Tibial nerve (tissue), 4 donors: ENCODE results near the gene CFAP251.

Experiments used
- EP300 ChIP-seq, 2 donors: sonication (generic); formaldehyde crosslinking; IDR thresholded peaks; one replicate each; pipeline ENCODE4 v1.6.1; 2017; ENCODE audit warnings: antibody characterized with exemption in 2 of 2, mild to moderate bottlenecking in 1 of 2
- TF ChIP-seq, protein P1 (sequence below), 5 experiments: fragments of 200-600 bp in 3 of 5; fragments of 450-650 bp in 2 of 5; sonication (generic) in 3 of 5; IDR thresholded peaks; one replicate each; pipeline ENCODE4 v1.5.1; 2016 to 2019; ENCODE audit warnings: antibody characterized with exemption in 5 of 5, mild to moderate bottlenecking in 3 of 5, moderate library complexity in 2 of 5

GRCh38 chr12:121932176-121932536 is 13.8 kb downstream of the CFAP251 start:
- TF ChIP-seq, protein P1, sequence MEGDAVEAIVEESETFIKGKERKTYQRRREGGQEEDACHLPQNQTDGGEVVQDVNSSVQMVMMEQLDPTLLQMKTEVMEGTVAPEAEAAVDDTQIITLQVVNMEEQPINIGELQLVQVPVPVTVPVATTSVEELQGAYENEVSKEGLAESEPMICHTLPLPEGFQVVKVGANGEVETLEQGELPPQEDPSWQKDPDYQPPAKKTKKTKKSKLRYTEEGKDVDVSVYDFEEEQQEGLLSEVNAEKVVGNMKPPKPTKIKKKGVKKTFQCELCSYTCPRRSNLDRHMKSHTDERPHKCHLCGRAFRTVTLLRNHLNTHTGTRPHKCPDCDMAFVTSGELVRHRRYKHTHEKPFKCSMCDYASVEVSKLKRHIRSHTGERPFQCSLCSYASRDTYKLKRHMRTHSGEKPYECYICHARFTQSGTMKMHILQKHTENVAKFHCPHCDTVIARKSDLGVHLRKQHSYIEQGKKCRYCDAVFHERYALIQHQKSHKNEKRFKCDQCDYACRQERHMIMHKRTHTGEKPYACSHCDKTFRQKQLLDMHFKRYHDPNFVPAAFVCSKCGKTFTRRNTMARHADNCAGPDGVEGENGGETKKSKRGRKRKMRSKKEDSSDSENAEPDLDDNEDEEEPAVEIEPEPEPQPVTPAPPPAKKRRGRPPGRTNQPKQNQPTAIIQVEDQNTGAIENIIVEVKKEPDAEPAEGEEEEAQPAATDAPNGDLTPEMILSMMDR (IDR thresholded peaks at IDR 0.05), result no peak
- TF ChIP-seq EP300 (IDR thresholded peaks at IDR 0.05), result no peak
